ENCODE data around the gene UGT1A3.

Gene UGT1A3

GRCh38 chr2:233799087-233799665 lies 70.3 kb downstream of the UGT1A3 start:
- DNase-seq: no peak

GRCh38 chr2:233799716-233800115 lies 70.9 kb downstream of the UGT1A3 start:
- DNase-seq: no peak

GRCh38 chr2:233800208-233800607 lies 71.4 kb downstream of the UGT1A3 start:
- no peak for DNase-seq

GRCh38 chr2:233801357-233802131 lies 72.7 kb downstream of the UGT1A3 start:
- DNase-seq: no peak

- DNase-seq: no peak
Observed at GRCh38 chr2:233802132-233802815, 73.4 kb downstream of the UGT1A3 start.

GRCh38 chr2:233803292-233803911 lies 74.6 kb downstream of the UGT1A3 start:
- DNase-seq: no peak

GRCh38 chr2:233803994-233804393 lies 75.2 kb downstream of the UGT1A3 start:
- DNase-seq: no peak

GRCh38 chr2:233807215-233807865 lies 78.5 kb downstream of the UGT1A3 start:
- DNase-seq: no peak

GRCh38 chr2:233807966-233808935 lies 79.4 kb downstream of the UGT1A3 start:
- DNase-seq: no peak

- DNase-seq: no peak
Observed at GRCh38 chr2:233810385-233810784, 81.5 kb downstream of the UGT1A3 start.

- DNase-seq: no peak
Observed at GRCh38 chr2:233811087-233811486, 82.2 kb downstream of the UGT1A3 start.

- no peak for DNase-seq
Observed at GRCh38 chr2:233811732-233812131, 82.9 kb downstream of the UGT1A3 start.

GRCh38 chr2:233813236-233814055 lies 84.6 kb downstream of the UGT1A3 start:
- no peak for DNase-seq

GRCh38 chr2:233814056-233814835 lies 85.4 kb downstream of the UGT1A3 start:
- no peak for DNase-seq

- DNase-seq: no peak
Observed at GRCh38 chr2:233815861-233816260, 87.0 kb downstream of the UGT1A3 start.

- no peak for DNase-seq
Observed at GRCh38 chr2:233816334-233816733, 87.5 kb downstream of the UGT1A3 start.

- DNase-seq: no peak
Observed at GRCh38 chr2:233816771-233817170, 87.9 kb downstream of the UGT1A3 start.

GRCh38 chr2:233817361-233817911 lies 88.6 kb downstream of the UGT1A3 start:
- no peak for DNase-seq

GRCh38 chr2:233817995-233818638 lies 89.3 kb downstream of the UGT1A3 start:
- DNase-seq: no peak

Measured in cerebellar nuclear complex (tissue), 1 donor.